Activated naive CD4-positive, alpha-beta T cell treated with anti-CD3 and anti-CD28 coated beads, Interleukin-2, amount 50 U/mL, for 16 hours (primary cell): ENCODE measurements around the gene AFAP1L2.

Experiments used
- DNase-seq: peaks from one replicate; pipeline ENCODE4 v3.0.0-alpha.2; 2020

The AFAP1L2 gene

DNA sequence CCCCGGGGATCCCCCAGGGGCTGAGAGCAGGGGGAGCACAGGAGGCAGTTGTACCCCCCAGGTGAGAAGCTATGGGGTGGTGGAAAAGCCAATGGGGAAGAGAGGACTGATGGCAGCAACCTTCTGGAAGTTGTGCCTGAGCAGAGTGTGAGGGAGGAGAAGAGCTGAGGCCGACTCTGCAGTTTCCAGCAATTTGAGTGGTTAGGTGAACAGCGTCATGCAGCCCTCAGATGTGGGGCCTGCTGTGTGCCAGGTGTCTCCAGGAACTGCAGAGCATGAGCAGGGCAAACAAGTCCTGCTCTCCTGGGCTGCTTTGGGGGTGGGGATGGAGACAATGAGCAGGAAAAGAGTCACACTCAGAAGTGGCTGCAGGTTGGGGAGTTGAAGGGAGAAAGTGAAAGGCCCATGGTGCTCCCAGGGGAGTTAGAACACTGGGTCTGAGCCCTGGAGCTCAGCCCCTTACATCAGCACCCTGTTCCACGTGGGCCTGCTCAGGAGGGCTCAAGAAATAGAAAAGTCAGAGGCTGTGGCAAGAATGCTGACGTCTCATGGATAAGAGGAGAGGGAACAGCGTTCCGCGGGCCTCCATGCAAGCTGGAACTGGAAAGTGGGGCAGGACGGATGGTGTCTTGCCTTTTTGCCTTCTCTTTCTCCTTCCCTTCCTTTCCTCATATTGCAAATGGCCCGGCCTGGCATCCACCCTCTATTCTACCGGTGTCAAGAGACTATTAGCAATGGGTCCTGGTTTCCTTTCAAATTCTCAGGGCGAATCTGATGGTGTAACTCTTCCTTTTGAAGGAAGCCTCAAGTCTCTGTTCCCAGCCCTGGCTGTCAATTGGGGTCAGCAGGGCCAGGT is 4.0 kb upstream of the AFAP1L2 start:
- no peak for DNase-seq

DNA sequence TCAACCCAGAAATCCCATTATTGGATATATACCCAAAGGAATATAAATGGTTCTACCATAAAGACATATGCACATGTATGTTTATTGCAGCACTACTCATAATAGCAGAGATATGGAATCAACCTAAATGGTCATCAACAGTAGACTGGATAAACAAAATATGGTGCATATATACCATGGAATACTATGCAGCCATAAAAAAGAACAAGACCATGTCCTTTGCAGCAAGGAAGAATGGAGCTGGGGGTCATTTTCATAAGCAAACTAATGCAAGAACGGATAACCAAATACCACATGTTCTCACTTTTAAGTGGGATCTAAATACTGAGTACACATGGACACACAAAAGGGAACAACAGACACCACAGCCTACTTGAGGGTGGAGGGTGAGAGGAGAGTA is 2.2 kb upstream of the AFAP1L2 start:
- DNase-seq, result no peak

DNA sequence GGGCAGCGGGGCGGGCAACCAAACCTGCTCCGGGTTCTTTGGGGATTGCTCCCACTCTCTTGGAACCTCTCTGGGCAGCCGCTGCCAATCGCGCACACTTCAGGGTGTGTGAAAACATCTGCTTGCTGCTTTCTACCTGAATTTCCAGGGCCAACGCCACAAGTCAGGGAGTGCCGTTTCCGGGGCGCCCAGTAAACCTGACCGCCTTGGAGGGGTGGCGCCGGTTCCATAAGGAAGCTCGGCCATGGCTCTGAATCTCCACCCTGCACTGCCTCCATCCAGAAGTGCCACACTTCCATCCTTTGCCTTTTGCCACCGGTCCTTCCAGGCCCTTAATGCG is 679 bp upstream of the AFAP1L2 start:
- no peak for DNase-seq

DNA sequence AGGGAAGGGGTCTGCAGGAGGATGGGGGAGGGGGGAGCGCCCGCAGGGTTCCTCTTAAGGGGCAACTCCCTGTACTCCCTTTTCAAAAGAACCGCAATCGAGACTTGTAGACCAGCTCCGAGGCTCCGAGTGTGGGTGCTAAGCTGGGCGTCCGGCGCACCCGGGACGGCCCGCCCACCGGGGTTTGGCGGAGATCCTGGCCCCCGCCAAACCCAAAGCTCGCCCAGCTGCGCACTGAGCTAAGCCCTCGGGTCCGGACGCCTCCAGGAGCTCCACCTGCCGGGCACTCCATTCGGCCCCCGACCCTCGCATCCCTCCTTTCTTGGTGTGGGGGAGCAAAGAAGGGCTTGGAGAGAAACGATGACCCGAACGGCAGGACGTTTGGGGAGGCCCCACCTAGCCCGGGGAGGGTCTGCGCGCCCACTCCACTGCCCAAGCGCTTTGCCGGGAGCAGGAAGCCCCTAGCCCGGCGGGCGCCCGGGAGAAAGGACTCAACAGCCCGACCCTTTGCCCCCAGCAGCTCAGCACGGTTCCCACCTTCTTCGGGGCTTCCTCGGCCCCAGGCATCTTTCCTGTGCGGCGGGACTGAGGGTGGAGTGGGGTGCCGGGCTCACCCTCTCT is 651 bp downstream of the AFAP1L2 start:
- DNase-seq, result no peak

DNA sequence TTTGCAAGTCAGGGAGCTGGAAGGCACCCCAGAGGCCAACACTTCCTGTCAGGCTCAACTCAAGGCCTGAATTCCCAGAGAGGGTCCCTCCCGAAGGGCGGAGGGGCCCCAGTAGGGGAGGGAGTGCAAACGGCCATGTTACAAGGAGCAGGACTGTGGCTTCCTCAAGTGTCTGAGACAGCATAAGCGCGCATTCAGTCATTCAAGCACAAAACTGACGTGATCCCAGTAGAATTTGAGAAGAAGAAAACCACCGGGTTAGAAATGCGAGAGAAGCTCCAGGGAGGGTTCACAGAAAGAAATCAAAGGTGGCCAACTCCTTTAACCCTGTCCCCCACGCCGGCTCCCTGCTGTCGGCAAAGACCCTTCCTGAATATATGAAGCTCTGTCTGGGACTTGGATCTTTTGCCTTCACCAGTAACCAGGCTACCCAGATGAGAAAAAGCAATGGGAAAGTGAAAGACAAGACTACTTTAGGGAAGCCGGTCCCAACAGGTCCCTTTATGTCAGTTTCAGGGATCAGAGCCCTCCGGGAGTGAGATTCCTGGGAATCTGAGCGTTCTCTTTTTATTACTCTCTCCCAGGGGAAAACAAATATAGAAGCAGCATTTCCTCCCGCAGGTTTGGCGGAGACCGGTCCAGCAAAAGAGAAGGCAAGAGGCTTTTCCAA is 1.3 kb downstream of the AFAP1L2 start:
- DNase-seq, result no peak

DNA sequence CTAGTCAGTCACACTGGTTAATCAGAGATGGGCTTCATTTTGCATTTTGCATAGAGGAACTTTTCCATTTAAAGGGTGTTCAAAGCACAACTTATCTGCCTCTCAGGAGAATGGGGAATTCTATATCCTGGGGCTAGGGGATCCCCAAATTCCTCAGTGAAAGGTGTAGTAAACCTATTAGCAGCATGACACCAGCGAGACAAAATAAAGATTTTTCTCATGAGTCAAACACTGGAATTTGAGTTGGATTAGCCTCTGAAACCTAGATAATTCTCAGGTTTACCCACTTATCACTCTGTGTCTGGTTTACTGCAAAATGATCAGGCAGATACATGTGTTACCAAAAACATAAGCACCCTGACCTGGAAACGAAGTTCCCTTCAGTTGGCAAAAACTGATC is 2.1 kb downstream of the AFAP1L2 start:
- no peak for DNase-seq

DNA sequence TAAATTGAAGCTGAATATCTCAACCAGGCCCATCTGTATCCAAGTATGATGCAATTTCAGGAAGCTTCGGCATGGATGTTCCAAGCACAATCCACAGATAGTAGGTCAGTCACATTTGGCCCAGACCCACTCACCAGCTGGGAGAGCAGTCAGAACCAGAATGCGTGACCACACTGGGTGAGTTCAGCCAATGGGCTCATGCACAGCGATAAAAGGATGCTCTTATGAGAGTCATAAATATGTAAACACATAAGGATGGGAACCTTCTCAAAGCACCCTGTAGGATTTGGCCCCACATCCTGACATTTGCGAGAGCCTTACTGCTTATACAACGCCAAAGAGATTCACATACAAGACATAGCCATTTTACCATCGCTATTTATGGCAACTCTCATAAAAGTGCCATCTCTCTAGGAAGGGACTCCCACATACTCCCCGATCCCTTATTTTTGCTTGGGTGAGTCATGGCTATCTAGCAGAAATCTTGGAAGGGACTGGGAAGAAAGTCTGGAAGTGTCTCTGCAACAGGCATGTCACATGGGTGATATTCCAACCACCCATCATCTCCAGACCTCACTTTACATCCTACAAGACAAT is 3.0 kb downstream of the AFAP1L2 start:
- no peak for DNase-seq

- DNase-seq, result no peak
These were observed 4.2 kb downstream of the AFAP1L2 start for GRCh38 chr10:114400091-114400490.

DNA sequence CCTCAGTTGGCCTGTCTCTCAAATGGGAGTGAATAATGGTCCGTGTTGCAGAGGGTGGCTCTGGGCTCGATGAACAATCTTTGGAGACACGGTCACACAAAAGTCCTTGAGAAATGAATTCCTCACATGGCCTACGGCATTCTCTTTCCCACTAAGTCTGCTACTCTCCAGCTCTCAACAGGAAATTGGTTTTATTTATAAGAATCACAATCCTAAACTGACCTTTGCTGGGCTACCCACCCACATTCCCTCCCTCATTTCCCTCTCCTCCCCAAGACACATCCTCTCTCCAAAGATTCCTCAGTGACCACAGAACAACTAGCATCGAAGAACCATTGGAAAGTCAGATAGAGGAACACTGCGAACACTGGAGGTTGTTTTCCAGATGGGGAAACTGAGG is 4.7 kb downstream of the AFAP1L2 start:
- no peak for DNase-seq

DNA sequence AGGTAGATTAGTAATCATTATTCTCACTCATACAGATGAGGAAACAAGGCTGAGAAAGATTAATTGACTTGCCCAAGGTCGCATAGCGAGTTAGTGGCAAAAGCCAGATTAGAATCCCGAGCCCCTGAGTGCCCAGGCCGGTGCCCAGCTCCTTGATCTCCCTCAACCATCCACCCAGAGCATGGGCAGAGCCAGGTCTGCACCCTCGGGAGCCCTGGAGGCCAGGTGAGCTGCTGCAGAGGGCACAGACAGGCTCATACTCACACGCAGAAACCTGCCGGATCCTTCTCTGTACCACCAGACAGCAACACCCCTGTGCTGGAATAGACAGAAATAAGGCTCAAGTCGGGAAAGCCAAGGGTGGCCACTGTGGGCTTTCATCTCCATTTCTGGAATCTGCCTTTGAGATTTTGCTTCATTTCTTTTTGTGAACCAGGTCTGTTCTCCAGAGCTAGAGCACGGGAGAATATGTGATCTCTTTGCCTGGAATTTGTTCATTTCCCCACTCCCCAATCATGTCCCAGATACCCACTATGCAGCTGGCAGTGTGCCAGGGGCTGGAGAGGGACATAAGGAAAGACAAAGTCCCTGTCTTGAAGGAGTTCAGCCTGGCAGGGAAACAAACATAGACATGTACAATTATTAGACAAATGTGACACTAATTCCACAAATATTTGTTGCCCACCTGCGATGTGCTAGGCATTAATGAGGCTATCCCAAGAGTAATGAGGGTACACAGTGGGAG is 5.5 kb downstream of the AFAP1L2 start:
- DNase-seq, result no peak

DNA sequence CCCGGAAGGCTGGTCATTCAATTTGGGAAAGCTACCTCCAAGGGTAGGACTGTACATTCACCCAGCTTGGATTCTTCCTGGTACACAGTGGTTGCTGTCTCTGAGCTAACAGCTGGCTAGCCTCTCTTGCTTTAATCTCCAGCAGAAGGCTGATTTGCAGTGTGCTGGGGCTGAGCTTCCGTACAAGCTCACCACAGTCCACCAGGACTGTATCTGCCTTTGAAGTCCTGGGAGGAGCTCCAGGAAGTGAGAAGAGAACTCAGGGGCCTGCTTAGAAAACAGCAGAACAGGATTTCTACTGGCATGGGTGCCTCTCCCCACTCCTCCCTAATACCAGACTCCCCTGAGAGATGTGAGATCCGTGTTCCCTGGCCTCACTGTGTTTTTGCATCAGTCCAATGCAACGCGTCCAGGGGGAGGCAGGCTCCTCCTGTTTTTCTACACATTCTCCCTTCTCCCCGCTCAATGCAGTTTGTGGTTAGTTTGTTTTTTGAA is 6.6 kb downstream of the AFAP1L2 start:
- no peak for DNase-seq

DNA sequence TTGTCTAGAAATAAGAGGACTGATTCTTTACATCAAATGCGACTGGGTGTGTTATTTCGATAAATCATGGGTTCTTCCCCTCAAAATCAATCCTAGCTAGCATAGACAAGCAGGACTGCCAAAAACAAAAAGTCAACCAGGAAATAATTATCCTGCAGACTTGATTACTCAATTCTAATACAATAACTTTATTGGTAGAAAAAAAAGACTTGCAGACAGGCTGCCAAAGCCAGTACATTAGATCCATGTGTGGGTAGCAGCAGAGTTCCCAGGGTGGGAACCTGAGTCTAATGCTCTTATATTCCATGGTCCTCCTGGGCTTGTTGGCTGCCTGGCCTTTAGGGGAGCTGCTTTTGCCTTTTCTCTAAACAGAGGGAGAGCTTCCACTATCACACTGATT is 7.8 kb downstream of the AFAP1L2 start:
- DNase-seq, result no peak

DNA sequence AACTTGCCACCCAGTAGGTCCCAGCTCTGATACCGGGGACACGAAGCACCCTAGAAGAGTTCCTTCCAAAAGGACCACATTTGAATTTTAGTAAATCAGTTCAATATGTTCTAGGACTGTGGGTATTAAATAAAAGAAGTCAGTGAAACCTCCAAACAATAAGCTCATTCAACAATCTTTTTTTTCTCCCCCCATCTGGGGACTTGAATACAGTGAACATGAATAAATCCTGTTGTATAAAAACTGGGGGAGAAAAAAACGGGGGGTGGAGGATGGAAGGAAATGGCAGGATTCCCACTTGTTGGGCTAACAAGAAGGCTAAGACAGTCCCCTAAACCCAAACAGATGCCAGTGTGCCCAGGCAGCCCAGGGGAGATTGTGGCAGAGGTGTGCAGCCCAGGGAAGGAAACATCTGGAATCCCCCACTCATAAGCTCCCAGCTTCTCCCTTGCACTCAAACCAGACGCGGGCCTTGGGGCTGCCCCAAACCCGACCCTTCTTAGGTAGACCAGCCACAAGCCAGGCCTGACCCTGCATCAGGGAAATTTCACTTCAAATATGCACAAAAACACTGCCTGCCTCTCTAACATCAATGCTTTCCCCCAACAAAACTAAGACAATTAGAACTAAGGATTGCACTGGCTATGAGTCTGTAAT is 8.8 kb downstream of the AFAP1L2 start:
- no peak for DNase-seq

GRCh38 chr10:114394531-114394930 is 9.8 kb downstream of the AFAP1L2 start:
- DNase-seq, result no peak

- no peak for DNase-seq
These were observed 10.4 kb downstream of the AFAP1L2 start for GRCh38 chr10:114393886-114394285.

DNA sequence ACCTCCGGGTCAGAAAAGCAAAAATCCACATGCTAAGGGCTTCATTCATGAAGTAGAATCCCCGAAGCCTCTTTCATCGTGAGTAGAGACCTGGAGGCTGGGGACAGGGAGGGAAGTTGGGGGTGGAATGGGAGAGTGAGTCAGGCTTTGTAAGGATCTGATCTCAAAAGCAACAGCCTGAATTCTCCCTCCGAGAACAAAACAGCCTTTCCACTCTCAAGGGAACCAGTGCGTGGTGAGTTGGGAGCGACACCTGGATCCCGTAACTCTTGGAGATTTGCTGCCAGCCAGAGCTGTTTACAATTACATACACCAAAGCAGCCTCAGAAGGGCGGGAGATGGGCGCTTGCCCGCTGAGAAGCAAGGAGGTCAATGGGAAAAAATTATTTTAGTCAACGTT is 10.8 kb downstream of the AFAP1L2 start:
- DNase-seq, result no peak

- no peak for DNase-seq
These were observed 12.0 kb downstream of the AFAP1L2 start for GRCh38 chr10:114392112-114392835.

GRCh38 chr10:114391599-114391998 is 12.7 kb downstream of the AFAP1L2 start:
- DNase-seq, result no peak

DNA sequence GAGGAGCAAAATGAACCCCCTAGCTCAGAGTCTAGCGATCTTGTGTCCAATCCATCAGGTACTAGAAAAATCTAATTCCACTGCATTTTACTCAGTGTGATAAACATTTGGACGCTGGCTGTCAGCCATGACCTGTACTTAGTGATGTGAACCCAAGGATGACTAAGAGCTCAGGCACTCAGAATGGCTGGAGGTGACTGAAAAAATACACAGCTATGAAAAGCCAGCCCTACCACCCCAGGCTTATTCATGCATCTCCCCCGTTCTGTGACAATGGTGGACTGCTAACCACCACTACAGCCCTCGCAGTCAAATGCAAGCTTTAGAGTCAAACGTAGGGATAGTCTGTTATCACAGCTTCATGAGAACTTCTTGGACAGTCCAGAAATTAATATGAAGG is 14.9 kb downstream of the AFAP1L2 start:
- no peak for DNase-seq

DNA sequence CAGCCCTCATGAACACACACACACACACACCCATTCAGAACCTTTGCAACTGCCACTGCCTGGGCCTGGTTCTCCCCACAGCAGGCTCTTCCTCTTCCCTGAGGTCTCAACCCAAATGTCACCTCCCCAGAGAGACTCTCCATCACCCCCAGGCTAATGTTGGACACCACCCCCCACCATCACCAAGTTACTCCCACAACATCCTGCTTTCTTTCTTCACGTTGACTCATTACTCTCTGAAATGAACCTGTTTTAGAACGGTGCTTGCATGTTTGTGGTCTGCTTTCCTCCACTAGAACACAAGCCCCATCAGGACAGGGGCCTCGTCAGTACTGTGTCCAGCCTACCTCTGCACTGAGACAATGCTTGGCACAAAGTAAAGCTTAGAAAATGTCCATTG is 16.0 kb downstream of the AFAP1L2 start:
- DNase-seq, result no peak

GRCh38 chr10:114387784-114388183 is 16.5 kb downstream of the AFAP1L2 start:
- DNase-seq, result no peak

- DNase-seq, result no peak
These were observed 17.9 kb downstream of the AFAP1L2 start for GRCh38 chr10:114386452-114386851.
